Smooth muscle cell (in vitro differentiated cells): ENCODE results near the gene C1orf74. TPM values are rescaled to one million over a fixed set of nuclear protein-coding genes. Genes with fewer than 3 reads are reported as not detected.

ENCODE experiments used
- DNase-seq: peaks from one replicate; lab custom pipeline; 2025; ENCODE audit not compliant: unreplicated experiment; lab: John Stamatoyannopoulos, UW
- H2AFZ ChIP-seq: fragments of 200-600 bp; sonication (generic); 2 replicates; pipeline ENCODE4 v1.6.0; 2016; ENCODE audit warnings: antibody characterized with exemption, low read depth, mild to moderate bottlenecking
- H3F3A ChIP-seq: fragments of 200-600 bp; sonication (generic); 2 replicates; pipeline ENCODE4 v1.6.0; 2017; ENCODE audit warnings: antibody characterized with exemption, low read depth
- H3K27ac ChIP-seq: fragments of 200-600 bp; sonication (generic); 2 replicates; pipeline ENCODE4 v1.5.1; 2016; ENCODE audit warnings: low read depth, mild to moderate bottlenecking
- H3K27me3 ChIP-seq: fragments of 200-600 bp; sonication (generic); 2 replicates; pipeline ENCODE4 v1.6.1; 2016; ENCODE audit warnings: low read depth, mild to moderate bottlenecking
- H3K36me3 ChIP-seq: fragments of 200-600 bp; sonication (generic); 2 replicates; pipeline ENCODE4 v1.5.1; 2016; ENCODE audit warnings: low read depth
- H3K4me1 ChIP-seq: fragments of 200-600 bp; sonication (generic); 2 replicates; pipeline ENCODE4 v1.5.1; 2016; ENCODE audit warnings: low read depth
- H3K4me2 ChIP-seq: fragments of 200-600 bp; sonication (generic); 2 replicates; pipeline ENCODE4 v1.6.0; 2016; ENCODE audit warnings: mild to moderate bottlenecking
- H3K4me3 ChIP-seq: fragments of 200-600 bp; sonication (generic); 2 replicates; pipeline ENCODE4 v1.5.1; 2016; ENCODE audit warnings: mild to moderate bottlenecking
- H3K79me2 ChIP-seq: fragments of 200-600 bp; sonication (generic); 2 replicates; pipeline ENCODE4 v1.6.0; 2016; ENCODE audit warnings: low read depth, mild to moderate bottlenecking
- H3K9ac ChIP-seq: fragments of 200-600 bp; sonication (generic); 2 replicates; pipeline ENCODE4 v1.6.0; 2016; ENCODE audit warnings: low read depth
- H3K9me3 ChIP-seq: fragments of 200-600 bp; sonication (generic); replicated peaks from 2 replicates; pipeline ENCODE4 v1.5.1; 2016; ENCODE audit warnings: low read depth
- H4K20me1 ChIP-seq: fragments of 200-600 bp; sonication (generic); 2 replicates; pipeline ENCODE4 v1.6.0; 2016; ENCODE audit warnings: low read depth
- CTCF ChIP-seq: fragments of 200-600 bp; sonication (generic); IDR thresholded peaks from 2 replicates; pipeline ENCODE4 v1.5.1; 2017; ENCODE audit warnings: borderline replicate concordance, mild to moderate bottlenecking, antibody characterized with exemption; ENCODE audit not compliant: insufficient read depth, poor library complexity, severe bottlenecking
- WGBS: methylation state at CpG from one replicate; pipeline ENCODE4 v1.1.7; 2016; ENCODE audit warnings: low lambda C conversion rate; 5-methylcytosine and 5-hydroxymethylcytosine counted together
- polyA plus RNA-seq: library from polyadenylated mRNA; unstranded; fragments of >200 nt; fragmentation: Nextera tagmentation; extraction: Ambion mirVana; gene quantifications from 2 replicates; pipeline ENCODE4 v1.2.1, GENCODE V29; 2016
- total RNA-seq: library from RNA; depleted of rRNA; stranded (reverse); fragments of >200 nt; gene quantifications from 2 replicates; pipeline ENCODE4 v1.2.3, GENCODE V29; 2014

The C1orf74 gene
- total and polyA plus RNA-seq, 2 experiments from 2014 or later: 1.0 to 5.0 TPM

GRCh38 chr1:209803568-209803967, 19.2 kb upstream of the C1orf74 start:
- peak overlapping the region; percentile 56 for H3K4me3 ChIP-seq
- no peaks in the 10 kb centered on the region for H3K36me3 ChIP-seq
- 83% methylated on average over 1 of the region's 1 CpG for WGBS
- no peak for TF ChIP-seq CTCF
- H3K27me3 ChIP-seq: no peaks in the 10 kb centered on the region
- no peak overlapping the region for H3K9ac ChIP-seq
- peaks cover 32% of the 10 kb centered on the region for H3K79me2 ChIP-seq
- no peak for DNase-seq
- no peak overlapping the region for H3K27ac ChIP-seq
- H3K4me1 ChIP-seq: peaks cover 4% of the 10 kb centered on the region
- peak overlapping the region; percentile 93 for H3K4me2 ChIP-seq
- H3F3A ChIP-seq: no peaks in the 10 kb centered on the region
- peaks cover 57% of the 10 kb centered on the region for H4K20me1 ChIP-seq
- no peaks in the 10 kb centered on the region for H3K9me3 ChIP-seq
- no peak overlapping the region for H2AFZ ChIP-seq

- Histone ChIP-seq H3K4me3 (peak overlapping the region; percentile 5), H3K9me3 (no peaks in the 10 kb centered on the region), H3K36me3 (no peaks in the 10 kb centered on the region), H3K9ac (no peak overlapping the region), H3K4me1 (peaks cover 4% of the 10 kb centered on the region), H2AFZ (no peak overlapping the region), H3K27me3 (no peaks in the 10 kb centered on the region), H3K79me2 (peaks cover 32% of the 10 kb centered on the region), H3K27ac (no peak overlapping the region), H3F3A (no peaks in the 10 kb centered on the region), H4K20me1 (peaks cover 64% of the 10 kb centered on the region), H3K4me2 (peak overlapping the region; percentile 93)
- TF ChIP-seq CTCF: no peak
- no peak for DNase-seq
- 90% methylated on average over 4 of the region's 4 CpGs for WGBS
Measured at GRCh38 chr1:209802780-209803152, 18.4 kb upstream of the C1orf74 start.

GRCh38 chr1:209802117-209802779, 17.9 kb upstream of the C1orf74 start:
- H3K9ac ChIP-seq: no peak overlapping the region
- H3K4me1 ChIP-seq: peaks cover 4% of the 10 kb centered on the region
- WGBS: 90% methylated on average over 4 of the region's 4 CpGs
- H3K4me3 ChIP-seq: peak overlapping the region; percentile 5
- H3K9me3 ChIP-seq: no peaks in the 10 kb centered on the region
- H3F3A ChIP-seq: no peaks in the 10 kb centered on the region
- DNase-seq: no peak
- TF ChIP-seq CTCF: no peak
- peaks cover 32% of the 10 kb centered on the region for H3K79me2 ChIP-seq
- peaks cover 68% of the 10 kb centered on the region for H4K20me1 ChIP-seq
- H2AFZ ChIP-seq: no peak overlapping the region
- H3K27ac ChIP-seq: no peak overlapping the region
- peak overlapping the region; percentile 93 for H3K4me2 ChIP-seq
- H3K36me3 ChIP-seq: no peaks in the 10 kb centered on the region
- no peaks in the 10 kb centered on the region for H3K27me3 ChIP-seq
